Fibroblast of lung (primary cell): ENCODE results near the gene PCK2. TPM values are rescaled to one million over a fixed set of nuclear protein-coding genes. Genes with fewer than 3 reads are reported as not detected.

Experiments
- DNase-seq, 2 donors: peaks; one replicate each; pipeline versions ENCODE4 v3.0.0 to v3.0.0-alpha.2; 2010; ENCODE audit warnings: low read depth in 2 of 2
- H2AFZ ChIP-seq: 2 replicates; pipeline ENCODE4 v1.5.1; 2012; ENCODE audit warnings: low read length, control low read depth, inconsistent platforms
- H3K27ac ChIP-seq: 2 replicates; pipeline ENCODE4 v1.5.1; 2011; ENCODE audit warnings: low read length, control low read depth; ENCODE audit not compliant: insufficient read depth
- H3K27me3 ChIP-seq: 2 replicates; pipeline ENCODE4 v1.5.1; 2011; ENCODE audit warnings: mild to moderate bottlenecking, low read length; ENCODE audit not compliant: control insufficient read depth, insufficient read depth
- H3K36me3 ChIP-seq: 2 replicates; pipeline ENCODE4 v1.5.1; 2011; ENCODE audit warnings: low read length; ENCODE audit not compliant: control insufficient read depth, insufficient read depth
- H3K4me1 ChIP-seq: 2 replicates; pipeline ENCODE4 v1.5.1; 2011; ENCODE audit warnings: low read length; ENCODE audit not compliant: control insufficient read depth, insufficient read depth; ENCODE audit errors: extremely low read depth
- H3K4me2 ChIP-seq: 2 replicates; pipeline ENCODE4 v1.5.1; 2011; ENCODE audit warnings: low read length, control low read depth; ENCODE audit not compliant: insufficient read depth; ENCODE audit errors: extremely low read depth
- H3K4me3 ChIP-seq, 4 experiments: fragments of 200-600 bp in 1 of 4; sonication (generic) in 1 of 4; replicated peaks in 1 of 4; 2 replicates each; pipeline ENCODE4 v1.5.1; 2011 to 2016; ENCODE audit warnings: low read length in 4 of 4, low read depth in 3 of 4, mild to moderate bottlenecking in 3 of 4, control low read depth in 2 of 4, inconsistent platforms in 1 of 4, mixed read lengths in 1 of 4; ENCODE audit not compliant: insufficient read depth in 1 of 4; ENCODE audit errors: control extremely low read depth in 1 of 4
- H3K79me2 ChIP-seq: 2 replicates; pipeline ENCODE4 v1.5.1; 2012; ENCODE audit warnings: mild to moderate bottlenecking, low read length, inconsistent platforms; ENCODE audit not compliant: control insufficient read depth, insufficient read depth
- H3K9ac ChIP-seq: 2 replicates; pipeline ENCODE4 v1.5.1; 2011; ENCODE audit warnings: mild to moderate bottlenecking, low read length, control low read depth; ENCODE audit not compliant: insufficient read depth
- H3K9me3 ChIP-seq: 2 replicates; pipeline ENCODE4 v1.5.1; 2012; ENCODE audit warnings: low read depth, low read length; ENCODE audit not compliant: control insufficient read depth, insufficient read depth
- H4K20me1 ChIP-seq: 2 replicates; pipeline ENCODE4 v1.5.1; 2011; ENCODE audit warnings: low read length; ENCODE audit not compliant: control insufficient read depth, insufficient read depth; ENCODE audit errors: extremely low read depth
- CTCF ChIP-seq, 2 donors: IDR thresholded peaks in 1 of 2; conservative IDR thresholded peaks in 1 of 2; 1 replicate in 1 of 2; 2 replicates in 1 of 2; pipeline ENCODE4 v1.5.1; 2011 to 2012; ENCODE audit warnings: low read length in 2 of 2, control low read depth in 1 of 2, inconsistent platforms in 1 of 2, low read depth in 1 of 2, mild to moderate bottlenecking in 1 of 2
- EZH2 ChIP-seq: IDR thresholded peaks from 2 replicates; pipeline ENCODE4 v1.5.1; 2012; ENCODE audit warnings: low read length, control low read depth, mild to moderate bottlenecking; ENCODE audit errors: missing control alignments
- polyA plus RNA-seq, 2 donors: library from polyadenylated mRNA; depleted of rRNA in 1 of 2; stranded (reverse) in 1 of 2; unstranded in 1 of 2; fragments of >200 nt; gene quantifications; 2 replicates each; pipeline ENCODE4 v1.2.1, GENCODE V29; 2011 to 2012; ENCODE audit warnings: missing spikeins in 1 of 2
- total RNA-seq: library from RNA; depleted of rRNA; stranded (reverse); fragments of >200 nt; gene quantifications from 2 replicates; pipeline ENCODE4 v1.2.1, GENCODE V29; 2014

PCK2 gene
- total and polyA plus RNA-seq, 2 donors (not counting 1 experiment from before 2014, with no cell fraction given): 15.9 to 71.3 TPM

GRCh38 chr14:24054646-24055045 lies 39.5 kb upstream of the PCK2 start:
- Histone ChIP-seq H3K27me3 (peaks cover 11% of the 10 kb centered on the region), H3K4me2 (no peak overlapping the region), H2AFZ (no peak overlapping the region), H3K9ac (no peak overlapping the region), H3K36me3 (no peaks in the 10 kb centered on the region), H4K20me1 (no peaks in the 10 kb centered on the region), H3K27ac (no peak overlapping the region), H3K79me2 (no peaks in the 10 kb centered on the region), H3K4me1 (no peaks in the 10 kb centered on the region), H3K9me3 (no peaks in the 10 kb centered on the region), H3K4me3 (no peak overlapping the region)
- no peak for DNase-seq
- no peak for TF ChIP-seq CTCF (conservative IDR thresholded peaks at IDR 0.05 in 1 of 2, IDR thresholded peaks at IDR 0.05 in 1 of 2; ENCODE audit: low read depth in 1 of 2, low read length in 2 of 2)
- TF ChIP-seq EZH2: no peak

DNA sequence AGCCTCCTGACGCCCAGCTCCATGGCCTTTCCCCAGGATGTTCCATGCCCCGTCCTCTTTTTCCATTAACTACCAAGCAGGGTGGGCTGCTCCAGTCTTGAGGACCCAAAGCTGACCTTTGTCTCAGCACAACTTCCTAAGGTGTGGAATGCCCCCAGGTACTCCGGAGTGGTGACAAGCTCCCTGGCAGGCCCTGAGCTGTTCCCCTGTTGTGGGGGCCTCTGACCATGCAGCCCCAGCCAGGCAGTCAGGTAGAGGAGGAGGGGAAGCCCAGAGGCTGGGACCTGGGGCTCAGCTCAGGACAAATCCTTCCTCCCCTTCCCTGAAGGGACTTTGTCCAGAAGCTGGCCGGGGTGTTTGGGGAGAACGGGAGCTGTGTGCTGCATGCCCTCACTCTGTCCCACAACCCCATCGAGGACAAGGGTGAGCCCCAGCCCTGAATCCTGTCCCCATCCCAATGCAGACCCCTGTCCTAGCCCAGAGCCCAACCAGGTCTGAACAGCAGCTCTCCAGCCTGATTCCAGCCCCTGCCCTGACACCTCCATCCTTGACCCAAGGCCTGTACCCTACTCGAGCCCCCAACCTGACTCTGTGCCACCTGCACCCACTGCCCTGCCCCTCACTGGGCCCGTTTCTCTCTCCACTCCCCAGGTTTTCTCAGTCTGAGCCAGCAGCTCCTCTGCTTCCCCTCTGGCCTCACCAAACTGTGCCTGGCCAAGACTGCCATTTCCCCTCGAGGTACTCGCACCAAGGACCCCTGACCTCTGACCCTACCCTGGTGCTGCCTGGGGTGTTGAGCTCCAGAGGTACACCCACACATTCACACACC lies 37.9 kb upstream of the PCK2 start:
- no peaks in the 10 kb centered on the region for H3K79me2 ChIP-seq
- no peaks in the 10 kb centered on the region for H3K36me3 ChIP-seq
- H4K20me1 ChIP-seq: no peaks in the 10 kb centered on the region
- no peaks in the 10 kb centered on the region for H3K4me1 ChIP-seq
- no peak overlapping the region for H3K27ac ChIP-seq
- TF ChIP-seq CTCF (conservative IDR thresholded peaks at IDR 0.05 in 1 of 2, IDR thresholded peaks at IDR 0.05 in 1 of 2; ENCODE audit: low read depth in 1 of 2, low read length in 2 of 2) (no peak), EZH2 (no peak)
- H3K4me3 ChIP-seq: no peak overlapping the region
- H3K9ac ChIP-seq: no peak overlapping the region
- H2AFZ ChIP-seq: no peak overlapping the region
- no peak overlapping the region for H3K4me2 ChIP-seq
- no peaks in the 10 kb centered on the region for H3K9me3 ChIP-seq
- no peak for DNase-seq
- H3K27me3 ChIP-seq: peaks cover 5% of the 10 kb centered on the region

DNA sequence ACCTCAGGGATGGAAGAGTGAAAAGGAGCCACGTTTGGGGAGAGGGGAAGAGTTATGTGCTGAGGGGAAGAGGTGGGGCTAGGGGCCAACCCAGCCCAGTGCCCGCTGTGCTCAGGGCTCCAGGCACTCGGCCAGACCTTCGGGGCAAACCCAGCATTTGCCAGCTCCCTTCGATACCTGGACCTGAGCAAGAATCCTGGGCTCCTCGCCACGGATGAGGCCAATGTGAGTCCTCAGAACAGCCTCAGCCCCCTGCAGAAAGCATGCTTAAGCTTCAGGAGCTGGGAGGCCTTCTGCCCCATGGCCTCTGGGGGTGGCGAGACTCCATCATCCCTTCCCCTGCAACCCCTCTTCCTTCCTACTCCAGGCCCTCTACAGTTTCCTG lies 37.3 kb upstream of the PCK2 start:
- H2AFZ ChIP-seq: no peak overlapping the region
- no peak overlapping the region for H3K4me3 ChIP-seq
- H3K79me2 ChIP-seq: no peaks in the 10 kb centered on the region
- no peaks in the 10 kb centered on the region for H3K36me3 ChIP-seq
- no peaks in the 10 kb centered on the region for H4K20me1 ChIP-seq
- no peak for TF ChIP-seq CTCF (conservative IDR thresholded peaks at IDR 0.05 in 1 of 2, IDR thresholded peaks at IDR 0.05 in 1 of 2; ENCODE audit: low read depth in 1 of 2, low read length in 2 of 2)
- TF ChIP-seq EZH2: no peak
- peaks cover 5% of the 10 kb centered on the region for H3K27me3 ChIP-seq
- no peaks in the 10 kb centered on the region for H3K4me1 ChIP-seq
- no peak overlapping the region for H3K4me2 ChIP-seq
- DNase-seq: no peak
- H3K9ac ChIP-seq: no peak overlapping the region
- H3K27ac ChIP-seq: no peak overlapping the region
- H3K9me3 ChIP-seq: no peaks in the 10 kb centered on the region
